Cerebellar cortex (tissue), 1 donor: ENCODE results near the gene CABLES2.

Experiments
- DNase-seq: peaks from one replicate; pipeline ENCODE4 v3.0.0-alpha.2; 2015; ENCODE audit warnings: low spot score

Gene CABLES2

GRCh38 chr20:62417981-62418708 is 11.1 kb upstream of the CABLES2 start:
- DNase-seq: no peak

- no peak for DNase-seq
These were observed 9.9 kb upstream of the CABLES2 start for GRCh38 chr20:62416651-62417637.

GRCh38 chr20:62415354-62416111 is 8.4 kb upstream of the CABLES2 start:
- no peak for DNase-seq

GRCh38 chr20:62413896-62414481 is 6.9 kb upstream of the CABLES2 start:
- DNase-seq: no peak

GRCh38 chr20:62413025-62413570 is 6.0 kb upstream of the CABLES2 start:
- DNase-seq: no peak

DNA sequence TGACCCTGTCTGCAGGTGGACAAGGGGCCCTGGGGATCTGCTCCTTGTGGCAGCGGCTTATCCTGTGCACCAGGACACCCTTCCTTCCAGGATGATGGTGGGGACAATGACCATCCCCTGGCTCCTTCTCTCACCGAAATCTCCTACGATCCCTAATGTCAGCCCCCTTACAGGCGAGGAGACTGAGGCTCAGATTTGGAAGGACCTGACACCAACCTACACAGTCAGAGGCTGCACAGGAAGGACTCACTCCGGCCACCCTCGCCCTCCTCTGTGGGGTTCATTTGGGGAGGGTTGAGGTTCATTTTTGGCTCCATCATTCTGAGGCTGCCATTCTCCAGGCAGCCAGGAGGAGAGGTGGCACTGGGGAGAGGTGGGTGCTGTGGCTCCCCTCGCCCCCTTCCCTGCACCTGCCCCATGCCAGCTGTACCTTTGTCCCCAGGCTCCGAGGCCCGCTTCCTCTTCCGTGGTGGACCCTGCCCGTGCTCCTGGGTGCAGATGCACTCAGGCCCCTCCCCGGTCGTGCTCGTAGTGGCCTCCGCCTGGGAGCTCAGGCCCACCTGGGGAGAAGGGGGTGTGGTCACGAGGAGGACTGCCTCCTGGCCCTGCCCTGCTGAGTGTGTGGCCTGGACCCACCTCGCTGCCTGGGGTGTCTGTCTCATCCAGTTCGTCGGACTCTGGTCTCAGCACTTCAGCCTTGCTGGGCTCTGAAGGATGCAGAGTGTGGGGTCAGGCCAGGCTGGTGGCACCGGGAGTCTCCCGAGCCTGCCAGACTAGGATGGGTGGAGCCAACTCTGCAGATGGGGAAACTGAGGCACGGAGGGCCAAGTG is 5.3 kb upstream of the CABLES2 start:
- DNase-seq: no peak

DNA sequence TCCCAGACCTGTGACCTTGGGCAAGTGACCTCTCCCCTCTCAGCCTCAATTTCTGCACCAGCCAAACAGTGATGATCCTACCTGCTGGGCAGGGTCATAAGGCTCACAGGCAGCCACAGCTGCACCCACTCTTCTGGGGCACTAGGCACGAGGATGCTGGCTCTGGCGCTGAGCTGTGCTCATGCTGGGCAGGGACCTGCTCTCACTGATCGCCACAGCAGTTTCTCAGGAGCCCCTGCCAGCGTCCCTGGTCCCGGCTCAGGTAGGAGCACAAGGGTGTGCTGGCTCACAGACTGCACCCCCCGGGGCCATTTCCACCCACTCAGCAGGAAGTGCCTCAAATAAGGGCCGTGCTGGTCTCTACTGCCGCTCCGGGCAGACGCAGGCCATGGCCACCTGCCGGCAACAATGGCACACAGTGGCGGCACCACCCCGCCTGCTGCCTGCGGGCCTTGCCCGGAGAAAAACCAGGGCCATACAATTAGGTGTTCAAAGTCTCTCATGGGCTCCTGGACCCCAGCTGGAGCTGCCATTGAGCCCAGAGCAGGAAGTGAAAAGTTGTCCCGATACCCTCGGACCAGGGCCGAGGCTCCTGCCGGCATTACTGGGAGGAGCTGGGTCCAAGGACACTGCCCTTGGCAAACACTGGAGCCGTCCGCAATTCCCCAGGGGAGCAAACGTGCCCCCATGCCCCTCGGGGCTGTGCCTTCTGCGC is 4.6 kb upstream of the CABLES2 start:
- no peak for DNase-seq

GRCh38 chr20:62410746-62411478 is 3.8 kb upstream of the CABLES2 start:
- DNase-seq: no peak

DNA sequence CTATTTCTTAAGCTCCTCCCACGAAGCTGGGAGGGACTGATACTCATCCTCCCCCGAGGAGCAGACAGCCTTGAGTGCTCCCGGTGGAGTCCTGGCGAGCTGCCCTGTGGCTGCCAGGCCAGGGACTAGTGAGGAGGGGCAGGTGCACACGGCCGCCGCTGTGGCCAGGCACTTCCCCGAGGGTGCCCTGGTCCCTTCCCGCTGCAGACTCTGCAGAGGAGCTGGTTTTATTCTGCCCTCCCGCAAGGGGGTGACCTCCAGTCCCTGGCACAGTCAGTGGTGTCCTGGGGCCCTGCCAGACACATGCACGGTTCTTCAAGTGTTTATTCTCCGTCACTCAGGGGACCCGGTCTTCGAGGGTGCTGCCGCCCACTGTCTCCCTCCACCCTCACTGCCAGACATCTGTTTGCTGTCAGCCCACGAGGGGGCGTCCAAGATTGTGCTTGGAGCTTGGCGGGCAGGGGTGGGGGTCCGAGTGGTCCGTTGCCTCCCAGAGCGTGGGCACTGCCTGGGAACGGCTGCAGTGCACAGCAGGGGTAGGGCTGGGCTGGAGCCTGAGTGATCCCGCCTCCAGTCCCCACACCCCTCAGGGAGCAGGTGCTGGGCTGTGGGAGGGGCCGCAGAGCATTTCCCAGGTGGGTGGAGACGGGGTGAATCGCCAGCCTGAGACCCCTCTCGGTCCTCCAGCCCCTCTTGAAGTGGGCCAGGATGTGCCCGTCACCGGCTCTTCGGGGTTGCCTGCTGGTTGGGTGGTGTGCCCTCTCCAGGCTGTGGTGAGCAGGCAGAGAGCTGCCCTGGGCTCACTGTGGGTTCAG is 3.1 kb upstream of the CABLES2 start:
- DNase-seq: no peak

GRCh38 chr20:62409086-62409853 is 2.2 kb upstream of the CABLES2 start:
- DNase-seq: no peak

DNA sequence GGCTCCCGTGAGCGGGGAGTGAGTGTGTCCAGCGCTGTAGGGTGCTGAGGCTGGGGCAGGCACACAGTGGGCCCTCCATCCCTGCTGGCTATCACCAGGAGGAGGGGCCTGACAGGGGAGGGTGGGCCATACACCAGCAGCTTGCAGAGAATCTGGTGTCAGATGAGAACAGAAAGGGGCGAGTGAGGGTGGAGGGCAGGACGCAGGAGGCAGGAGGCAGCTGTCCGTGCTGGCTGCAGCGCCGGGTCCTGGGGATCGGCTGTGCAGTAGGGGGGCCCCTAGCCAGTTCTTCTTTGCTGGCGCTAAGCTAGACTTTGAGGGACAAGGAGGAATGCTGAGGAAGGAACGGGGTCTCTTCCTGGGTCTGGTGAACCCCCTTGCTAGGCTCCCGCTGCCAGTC is 1.6 kb upstream of the CABLES2 start:
- no peak for DNase-seq

GRCh38 chr20:62408055-62408454 is 970 bp upstream of the CABLES2 start:
- no peak for DNase-seq

GRCh38 chr20:62406635-62407176 is 379 bp downstream of the CABLES2 start:
- DNase-seq: no peak

- no peak for DNase-seq
These were observed 1.0 kb downstream of the CABLES2 start for GRCh38 chr20:62405981-62406513.

- peak; percentile 82 for DNase-seq
These were observed 1.7 kb downstream of the CABLES2 start for GRCh38 chr20:62405108-62405980.

- DNase-seq: no peak
These were observed 2.4 kb downstream of the CABLES2 start for GRCh38 chr20:62404761-62405107.
